Body of pancreas (tissue), 4 donors: ENCODE data around the gene YIPF5. TPM values are rescaled to one million over a fixed set of nuclear protein-coding genes. Genes with fewer than 3 reads are reported as not detected.

ENCODE experiments used
- ATAC-seq: fragments of 150-250 bp; one replicate; pipeline ENCODE4 v1.9.1; 2016
- DNase-seq, 4 donors: peaks; one replicate each; pipeline ENCODE4 v3.0.0-alpha.2; 2019
- H3K27ac ChIP-seq, 4 donors: fragments of 200-600 bp; sonication (generic); 1 replicate in 3 of 4; 2 replicates in 1 of 4; pipeline versions ENCODE4 v1.5.1 to v1.6.1; 2016 to 2019; ENCODE audit warnings: mild to moderate bottlenecking in 1 of 4, mixed read lengths in 1 of 4, moderate library complexity in 1 of 4
- H3K27me3 ChIP-seq, 2 donors: fragments of 200-600 bp; sonication (generic); one replicate each; pipeline ENCODE4 v1.6.0; 2016; ENCODE audit warnings: mild to moderate bottlenecking in 1 of 2
- H3K36me3 ChIP-seq, 2 donors: fragments of 200-600 bp; sonication (generic); replicated peaks in 1 of 2; 2 replicates each; pipeline ENCODE4 v1.5.1; 2016; ENCODE audit warnings: low read depth in 2 of 2; ENCODE audit not compliant: insufficient read depth in 1 of 2
- H3K4me1 ChIP-seq: fragments of 200-600 bp; sonication (generic); one replicate; pipeline ENCODE4 v1.6.0; 2016
- H3K4me3 ChIP-seq, 2 donors: fragments of 200-600 bp; sonication (generic); 1 replicate in 1 of 2; 2 replicates in 1 of 2; pipeline ENCODE4 v1.5.1; 2016 to 2019
- H3K9me3 ChIP-seq, 3 donors: fragments of 200-600 bp; sonication (generic); 1 replicate in 2 of 3; 2 replicates in 1 of 3; pipeline ENCODE4 v1.5.1; 2016
- POLR2A ChIP-seq, 3 donors: fragments of 450-650 bp; IDR thresholded peaks; one replicate each; pipeline ENCODE4 v1.6.1; 2016; ENCODE audit warnings: antibody characterized with exemption in 3 of 3, mild to moderate bottlenecking in 2 of 3
- WGBS, 2 donors: methylation state at CpG; one replicate each; pipeline ENCODE4 v1.1.5; 2017; 5-methylcytosine and 5-hydroxymethylcytosine counted together
- intact Hi-C: fragments of 100-400 bp; cut with DNase I; formaldehyde crosslinking; loops from one replicate; pipeline ENCODE4 v1.15.1; 2023
- total RNA-seq, 2 donors: library from RNA; depleted of rRNA; stranded (reverse); fragments of >200 nt; gene quantifications; one replicate each; pipeline ENCODE4 v1.1.0, GENCODE V29; 2016
- TF ChIP-seq, protein P1 (sequence below), 7 experiments: fragments of 450-650 bp in 4 of 7; fragments of 200-600 bp in 3 of 7; sonication (generic) in 3 of 7; IDR thresholded peaks; one replicate each; pipeline ENCODE4 v1.5.1; 2016 to 2019; ENCODE audit warnings: antibody characterized with exemption in 7 of 7

YIPF5 gene
- total RNA-seq, 2 donors from 2014 or later, result 18.9 to 20.4 TPM

DNA sequence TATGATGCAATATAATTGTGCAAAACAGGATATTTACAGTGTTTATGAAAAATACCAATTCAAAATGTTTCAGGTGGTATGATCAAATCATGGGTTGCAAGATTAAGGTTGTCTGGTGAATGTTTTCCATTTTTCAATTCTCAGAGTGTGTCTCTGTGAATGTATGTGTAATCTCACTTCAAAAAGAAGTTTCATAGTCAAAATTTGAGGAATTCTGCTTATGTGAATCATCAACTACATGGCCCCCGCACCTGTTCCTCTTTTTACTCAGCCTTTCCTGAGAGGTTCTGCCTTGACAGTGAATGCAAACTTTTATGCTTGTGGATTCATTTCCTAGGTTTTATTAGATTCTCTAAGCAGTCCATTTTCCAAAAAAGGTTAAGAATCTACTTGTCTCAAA lies 32.3 kb upstream of the YIPF5 start:
- H3K4me1 ChIP-seq, result peaks cover 26% of the 10 kb centered on the region
- WGBS, 2 donors, result 60 to 78% methylated on average over 1 of the region's 1 CpG
- no peak for TF ChIP-seq POLR2A (IDR thresholded peaks at IDR 0.05)
- TF ChIP-seq, protein P1, sequence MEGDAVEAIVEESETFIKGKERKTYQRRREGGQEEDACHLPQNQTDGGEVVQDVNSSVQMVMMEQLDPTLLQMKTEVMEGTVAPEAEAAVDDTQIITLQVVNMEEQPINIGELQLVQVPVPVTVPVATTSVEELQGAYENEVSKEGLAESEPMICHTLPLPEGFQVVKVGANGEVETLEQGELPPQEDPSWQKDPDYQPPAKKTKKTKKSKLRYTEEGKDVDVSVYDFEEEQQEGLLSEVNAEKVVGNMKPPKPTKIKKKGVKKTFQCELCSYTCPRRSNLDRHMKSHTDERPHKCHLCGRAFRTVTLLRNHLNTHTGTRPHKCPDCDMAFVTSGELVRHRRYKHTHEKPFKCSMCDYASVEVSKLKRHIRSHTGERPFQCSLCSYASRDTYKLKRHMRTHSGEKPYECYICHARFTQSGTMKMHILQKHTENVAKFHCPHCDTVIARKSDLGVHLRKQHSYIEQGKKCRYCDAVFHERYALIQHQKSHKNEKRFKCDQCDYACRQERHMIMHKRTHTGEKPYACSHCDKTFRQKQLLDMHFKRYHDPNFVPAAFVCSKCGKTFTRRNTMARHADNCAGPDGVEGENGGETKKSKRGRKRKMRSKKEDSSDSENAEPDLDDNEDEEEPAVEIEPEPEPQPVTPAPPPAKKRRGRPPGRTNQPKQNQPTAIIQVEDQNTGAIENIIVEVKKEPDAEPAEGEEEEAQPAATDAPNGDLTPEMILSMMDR (IDR thresholded peaks at IDR 0.05), result no peak
- no peaks in the 10 kb centered on the region for H3K9me3 ChIP-seq
- H3K27me3 ChIP-seq, result no peaks in the 10 kb centered on the region
- intact Hi-C loops, result loop anchor here (5.0 kb wide), 1 partner anchor 1850 kb away; no protein-coding TSS in a partner anchor
- no peak for DNase-seq
- no peak overlapping the region for H3K27ac ChIP-seq
- ATAC-seq, result no peak
- no peaks in the 10 kb centered on the region for H3K36me3 ChIP-seq
- no peak overlapping the region for H3K4me3 ChIP-seq

- TF ChIP-seq, protein P1 (IDR thresholded peaks at IDR 0.05), result no peak
- TF ChIP-seq POLR2A (IDR thresholded peaks at IDR 0.05), result no peak
- H3K27ac ChIP-seq, result no peak overlapping the region
- peaks cover 22% of the 10 kb centered on the region for H3K4me1 ChIP-seq
- ATAC-seq (no peak), DNase-seq (no peak)
- no peaks in the 10 kb centered on the region for H3K9me3 ChIP-seq
- H3K36me3 ChIP-seq, result no peaks in the 10 kb centered on the region
- WGBS, 2 donors, result 33 to 35% methylated on average over 10 of the region's 10 CpGs
- H3K27me3 ChIP-seq, result no peaks in the 10 kb centered on the region
- intact Hi-C loops, result loop anchor here (5.0 kb wide), 1 partner anchor 1850 kb away; no protein-coding TSS in a partner anchor
- H3K4me3 ChIP-seq, result no peak overlapping the region
These were observed 31.6 kb upstream of the YIPF5 start for GRCh38 chr5:144202072-144202471.

DNA sequence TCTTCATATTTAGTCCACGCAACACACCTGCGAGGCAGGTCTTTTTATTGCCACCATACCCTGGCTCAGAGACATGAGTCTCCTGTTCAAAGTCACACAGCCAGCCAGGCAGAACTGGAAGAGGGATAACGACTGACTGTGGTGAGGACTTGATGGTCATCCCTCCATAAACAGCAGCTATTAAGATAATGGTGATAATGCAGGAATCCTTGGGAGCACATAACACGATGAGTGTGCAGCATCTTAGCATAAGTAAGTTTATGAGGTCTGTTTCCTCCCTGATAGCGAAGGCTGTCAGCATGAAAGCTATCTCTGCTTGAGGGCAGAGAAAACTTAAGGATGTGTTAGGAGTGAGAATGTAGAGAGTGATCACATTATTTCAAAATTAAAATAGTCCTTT lies 31.1 kb upstream of the YIPF5 start:
- no peak overlapping the region for H3K4me3 ChIP-seq
- H3K27ac ChIP-seq, result no peak overlapping the region
- peaks cover 17% of the 10 kb centered on the region for H3K4me1 ChIP-seq
- H3K27me3 ChIP-seq, result no peaks in the 10 kb centered on the region
- DNase-seq (no peak), ATAC-seq (no peak)
- no peaks in the 10 kb centered on the region for H3K9me3 ChIP-seq
- H3K36me3 ChIP-seq, result no peaks in the 10 kb centered on the region
- TF ChIP-seq, protein P1 (IDR thresholded peaks at IDR 0.05), result no peak
- WGBS, 2 donors, result 70 to 71% methylated on average over 5 of the region's 5 CpGs
- intact Hi-C loops, result loop anchor here (5.0 kb wide), 1 partner anchor 1851 kb away; no protein-coding TSS in a partner anchor

- no peaks in the 10 kb centered on the region for H3K27me3 ChIP-seq
- no peaks in the 10 kb centered on the region for H3K36me3 ChIP-seq
- no peaks in the 10 kb centered on the region for H3K9me3 ChIP-seq
- DNase-seq, result no peak
- H3K27ac ChIP-seq, result no peak overlapping the region
- intact Hi-C loops, result no loop called here
- no peaks in the 10 kb centered on the region for H3K4me1 ChIP-seq
- 50 to 68% methylated on average over 3 of the region's 3 CpGs for WGBS, 2 donors
- TF ChIP-seq, protein P1 (IDR thresholded peaks at IDR 0.05), result no peak
- no peak for TF ChIP-seq POLR2A (IDR thresholded peaks at IDR 0.05)
- ATAC-seq, result no peak
- H3K4me3 ChIP-seq, result no peak overlapping the region
These were observed 27.9 kb upstream of the YIPF5 start for GRCh38 chr5:144198386-144198785.

DNA sequence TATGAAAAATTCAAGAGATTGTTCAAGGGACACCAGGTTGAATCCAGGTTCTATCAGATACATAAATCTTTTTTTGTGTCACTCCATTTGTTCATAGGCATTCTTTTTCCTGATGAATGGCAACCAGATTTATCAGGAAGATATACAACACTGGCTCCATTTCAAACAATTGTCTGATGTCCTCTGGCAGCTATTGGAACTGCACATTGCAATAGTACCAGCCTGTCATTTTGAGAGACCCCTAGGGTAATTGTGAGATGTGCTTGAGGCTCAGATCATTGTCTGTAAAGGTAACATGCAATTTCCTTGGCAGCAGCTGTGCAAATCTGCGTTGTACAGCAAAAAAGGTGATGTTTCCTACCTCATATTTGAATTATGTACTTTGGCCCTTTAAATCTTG lies 26.2 kb upstream of the YIPF5 start:
- ATAC-seq (no peak), DNase-seq (no peak)
- Histone ChIP-seq H3K36me3 (no peaks in the 10 kb centered on the region), H3K4me3 (no peak overlapping the region), H3K27me3 (no peaks in the 10 kb centered on the region), H3K9me3 (no peaks in the 10 kb centered on the region), H3K27ac (no peak overlapping the region), H3K4me1 (no peaks in the 10 kb centered on the region)
- intact Hi-C loops, result no loop called here
- WGBS, 2 donors, result 73 to 81% methylated on average over 1 of the region's 1 CpG
- TF ChIP-seq, protein P1 (IDR thresholded peaks at IDR 0.05), result no peak
- TF ChIP-seq POLR2A (IDR thresholded peaks at IDR 0.05), result no peak
